KMS-11 (cell line): Measurements from ENCODE around the gene NTMT2.

Source experiments
- H2AFZ ChIP-seq: fragments of 200-600 bp; sonication (generic); 2 replicates; pipeline ENCODE4 v1.6.1; 2016; ENCODE audit warnings: antibody characterized with exemption, mixed run types, low read depth
- H3K27ac ChIP-seq: fragments of 200-600 bp; sonication (generic); 2 replicates; pipeline ENCODE4 v1.6.1; 2016; ENCODE audit warnings: mild to moderate bottlenecking, mixed run types
- H3K27me3 ChIP-seq: fragments of 200-600 bp; sonication (generic); 2 replicates; pipeline ENCODE4 v1.6.1; 2017; ENCODE audit warnings: mild to moderate bottlenecking, low read depth, mixed run types, moderate library complexity; ENCODE audit not compliant: insufficient read depth
- H3K36me3 ChIP-seq: fragments of 200-600 bp; sonication (generic); 2 replicates; pipeline ENCODE4 v1.6.1; 2017; ENCODE audit warnings: mild to moderate bottlenecking, mixed run types; ENCODE audit not compliant: insufficient read depth
- H3K4me1 ChIP-seq: fragments of 200-600 bp; sonication (generic); 2 replicates; pipeline ENCODE4 v1.6.1; 2016; ENCODE audit warnings: mild to moderate bottlenecking, low read depth, mixed run types; ENCODE audit not compliant: poor library complexity, severe bottlenecking
- H3K4me2 ChIP-seq: fragments of 200-600 bp; sonication (generic); 2 replicates; pipeline ENCODE4 v1.7.0; 2016; ENCODE audit warnings: mild to moderate bottlenecking, mixed run types
- H3K4me3 ChIP-seq: fragments of 200-600 bp; sonication (generic); IDR thresholded peaks from 2 replicates; pipeline ENCODE4 v1.6.1; 2017; ENCODE audit warnings: low read depth, low read length, mixed read lengths; ENCODE audit not compliant: insufficient read depth
- H3K79me2 ChIP-seq: fragments of 200-600 bp; sonication (generic); 2 replicates; pipeline ENCODE4 v1.6.1; 2016; ENCODE audit warnings: low read depth, mixed run types; ENCODE audit not compliant: insufficient read depth
- H3K9ac ChIP-seq: fragments of 200-600 bp; sonication (generic); 2 replicates; pipeline ENCODE4 v1.6.1; 2016; ENCODE audit warnings: mild to moderate bottlenecking, mixed run types
- H4K20me1 ChIP-seq: fragments of 200-600 bp; sonication (generic); 2 replicates; pipeline ENCODE4 v1.6.1; 2016; ENCODE audit warnings: mild to moderate bottlenecking, mixed run types; ENCODE audit not compliant: insufficient read depth
- TF ChIP-seq, protein P1 (sequence below): fragments of 200-600 bp; sonication (generic); conservative IDR thresholded peaks from 2 replicates; pipeline ENCODE4 v1.6.1; 2017; ENCODE audit warnings: low read depth, mild to moderate bottlenecking, antibody characterized with exemption, low read length, moderate library complexity, mixed read lengths

Gene NTMT2

DNA sequence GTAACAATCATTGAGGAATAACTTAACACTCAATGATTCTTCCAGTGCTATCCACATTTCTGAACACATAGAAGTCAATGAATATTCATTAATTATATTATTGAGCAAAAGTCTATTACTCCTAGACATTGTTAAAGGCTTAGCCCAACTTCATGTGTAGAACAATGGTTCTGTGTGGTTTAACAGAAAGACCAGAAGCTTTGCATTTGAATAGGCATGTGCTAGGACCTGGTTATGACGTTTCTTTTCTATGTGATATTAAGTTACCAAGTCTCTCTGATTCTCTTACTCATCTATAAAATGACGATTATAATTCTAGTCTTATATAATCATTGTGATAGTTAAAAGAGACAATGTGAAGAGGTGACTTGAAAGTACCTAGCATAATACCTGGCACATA, 5.2 kb downstream of the NTMT2 start:
- no peaks in the 10 kb centered on the region for H3K79me2 ChIP-seq
- no peak overlapping the region for H3K4me3 ChIP-seq
- no peaks in the 10 kb centered on the region for H4K20me1 ChIP-seq
- H3K27ac ChIP-seq: no peak overlapping the region
- TF ChIP-seq, protein P1, sequence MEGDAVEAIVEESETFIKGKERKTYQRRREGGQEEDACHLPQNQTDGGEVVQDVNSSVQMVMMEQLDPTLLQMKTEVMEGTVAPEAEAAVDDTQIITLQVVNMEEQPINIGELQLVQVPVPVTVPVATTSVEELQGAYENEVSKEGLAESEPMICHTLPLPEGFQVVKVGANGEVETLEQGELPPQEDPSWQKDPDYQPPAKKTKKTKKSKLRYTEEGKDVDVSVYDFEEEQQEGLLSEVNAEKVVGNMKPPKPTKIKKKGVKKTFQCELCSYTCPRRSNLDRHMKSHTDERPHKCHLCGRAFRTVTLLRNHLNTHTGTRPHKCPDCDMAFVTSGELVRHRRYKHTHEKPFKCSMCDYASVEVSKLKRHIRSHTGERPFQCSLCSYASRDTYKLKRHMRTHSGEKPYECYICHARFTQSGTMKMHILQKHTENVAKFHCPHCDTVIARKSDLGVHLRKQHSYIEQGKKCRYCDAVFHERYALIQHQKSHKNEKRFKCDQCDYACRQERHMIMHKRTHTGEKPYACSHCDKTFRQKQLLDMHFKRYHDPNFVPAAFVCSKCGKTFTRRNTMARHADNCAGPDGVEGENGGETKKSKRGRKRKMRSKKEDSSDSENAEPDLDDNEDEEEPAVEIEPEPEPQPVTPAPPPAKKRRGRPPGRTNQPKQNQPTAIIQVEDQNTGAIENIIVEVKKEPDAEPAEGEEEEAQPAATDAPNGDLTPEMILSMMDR: no peak
- H3K9ac ChIP-seq: no peak overlapping the region
- H2AFZ ChIP-seq: no peak overlapping the region
- H3K4me1 ChIP-seq: no peaks in the 10 kb centered on the region
- H3K4me2 ChIP-seq: no peak overlapping the region
- H3K36me3 ChIP-seq: no peaks in the 10 kb centered on the region
- no peaks in the 10 kb centered on the region for H3K27me3 ChIP-seq

DNA sequence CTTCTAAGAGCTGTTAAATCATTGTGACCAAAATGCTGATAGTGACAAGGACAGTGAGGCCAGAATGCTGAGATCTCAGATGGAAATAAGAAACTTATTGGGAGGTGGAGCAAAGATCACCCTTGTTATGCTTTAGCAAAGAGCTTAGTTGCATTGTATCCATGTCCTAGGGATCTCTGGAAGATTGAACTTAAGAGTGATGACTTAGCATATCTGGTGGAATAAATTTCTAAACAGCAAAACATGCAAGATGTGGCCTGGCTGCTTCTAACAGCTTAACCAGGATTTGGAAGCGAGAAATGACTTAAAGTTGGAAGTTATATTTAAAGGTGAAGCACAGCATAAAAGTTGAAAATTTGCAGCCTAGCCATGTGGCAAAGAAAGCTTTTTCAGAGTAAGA, 7.7 kb downstream of the NTMT2 start:
- Histone ChIP-seq H3K4me3 (no peak overlapping the region), H4K20me1 (no peaks in the 10 kb centered on the region), H3K27ac (no peak overlapping the region), H3K4me2 (no peak overlapping the region), H3K36me3 (no peaks in the 10 kb centered on the region), H3K4me1 (no peaks in the 10 kb centered on the region), H3K79me2 (no peaks in the 10 kb centered on the region), H2AFZ (no peak overlapping the region), H3K9ac (no peak overlapping the region), H3K27me3 (no peaks in the 10 kb centered on the region)
- TF ChIP-seq, protein P1: no peak

DNA sequence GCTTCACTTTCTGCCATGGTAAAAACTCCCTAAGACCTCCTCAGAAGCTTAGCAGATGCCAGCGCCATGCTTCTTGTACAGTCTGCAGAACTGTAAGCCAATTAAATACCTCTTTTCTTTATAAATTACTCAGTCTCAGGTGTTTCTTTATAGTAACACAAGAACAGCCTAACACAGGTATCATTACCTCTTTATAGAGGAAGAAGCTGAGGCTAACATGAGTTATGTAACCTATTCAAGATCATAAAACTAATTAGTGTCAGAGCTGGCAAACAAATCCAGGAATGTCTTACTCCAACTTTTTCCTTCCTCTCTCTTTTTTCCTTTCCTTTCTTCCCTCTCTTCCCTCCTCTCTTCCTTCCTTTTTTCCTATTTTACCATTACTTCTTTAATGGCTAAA, 9.3 kb downstream of the NTMT2 start:
- no peak overlapping the region for H3K4me3 ChIP-seq
- H3K4me1 ChIP-seq: no peaks in the 10 kb centered on the region
- H3K4me2 ChIP-seq: no peak overlapping the region
- H3K36me3 ChIP-seq: no peaks in the 10 kb centered on the region
- no peak overlapping the region for H2AFZ ChIP-seq
- H4K20me1 ChIP-seq: no peaks in the 10 kb centered on the region
- H3K9ac ChIP-seq: no peak overlapping the region
- no peak overlapping the region for H3K27ac ChIP-seq
- no peaks in the 10 kb centered on the region for H3K79me2 ChIP-seq
- TF ChIP-seq, protein P1: no peak
- no peaks in the 10 kb centered on the region for H3K27me3 ChIP-seq

DNA sequence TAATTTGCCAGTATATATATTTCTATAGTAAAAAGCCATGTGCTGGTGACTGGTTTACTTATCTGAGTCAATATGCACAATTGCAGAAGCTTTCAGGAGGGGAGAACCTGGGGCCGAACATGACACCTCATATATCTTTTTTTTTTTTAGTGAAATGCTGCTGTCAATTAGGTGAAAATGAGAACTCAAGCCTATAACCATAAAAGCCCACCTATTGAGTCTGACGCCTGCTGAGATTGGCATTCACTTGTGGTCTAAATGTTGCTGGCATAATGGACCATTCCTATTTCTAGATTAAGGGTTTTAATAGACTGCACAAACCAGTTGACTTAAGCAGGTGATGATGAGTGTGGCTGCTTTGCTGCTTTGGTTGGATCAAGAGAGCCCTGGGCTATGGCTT, 10.8 kb downstream of the NTMT2 start:
- H3K36me3 ChIP-seq: no peaks in the 10 kb centered on the region
- no peaks in the 10 kb centered on the region for H3K79me2 ChIP-seq
- TF ChIP-seq, protein P1: no peak
- H4K20me1 ChIP-seq: no peaks in the 10 kb centered on the region
- H2AFZ ChIP-seq: no peak overlapping the region
- no peak overlapping the region for H3K9ac ChIP-seq
- no peak overlapping the region for H3K27ac ChIP-seq
- H3K4me2 ChIP-seq: no peak overlapping the region
- H3K4me3 ChIP-seq: no peak overlapping the region
- no peaks in the 10 kb centered on the region for H3K4me1 ChIP-seq
- no peaks in the 10 kb centered on the region for H3K27me3 ChIP-seq

DNA sequence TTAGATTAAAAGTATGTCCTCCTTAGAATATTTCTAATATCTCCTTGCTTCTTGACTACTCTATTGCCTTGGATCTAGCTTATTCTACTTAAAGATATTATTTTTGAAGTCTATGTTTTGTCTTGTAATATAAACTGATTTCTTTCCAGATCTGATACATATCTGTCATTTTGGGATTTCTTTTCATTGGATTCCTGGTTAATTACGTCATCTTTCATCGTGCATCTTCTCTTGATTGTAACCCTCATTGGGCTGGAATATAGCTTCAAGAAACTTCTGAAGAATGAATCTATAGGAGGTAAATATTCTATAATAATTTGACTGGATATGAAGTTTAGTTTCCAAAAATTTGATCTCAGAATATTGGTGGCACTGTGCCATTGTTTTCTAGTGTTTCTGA, 12.1 kb downstream of the NTMT2 start:
- H3K27me3 ChIP-seq: no peaks in the 10 kb centered on the region
- no peaks in the 10 kb centered on the region for H3K36me3 ChIP-seq
- H3K4me1 ChIP-seq: no peaks in the 10 kb centered on the region
- no peak overlapping the region for H3K27ac ChIP-seq
- H3K9ac ChIP-seq: no peak overlapping the region
- TF ChIP-seq, protein P1: no peak
- H2AFZ ChIP-seq: no peak overlapping the region
- no peak overlapping the region for H3K4me3 ChIP-seq
- no peaks in the 10 kb centered on the region for H4K20me1 ChIP-seq
- no peak overlapping the region for H3K4me2 ChIP-seq
- H3K79me2 ChIP-seq: no peaks in the 10 kb centered on the region
